Activated CD8-positive, alpha-beta T cell treated with anti-CD3 and anti-CD28 coated beads, Interleukin-2, amount 10 ng/mL, durations not matched to agents 7 days and 5 days (primary cell): ENCODE data around the gene PBOV1. TPM values are rescaled to one million over a fixed set of nuclear protein-coding genes. Genes with fewer than 3 reads are reported as not detected.

Source experiments
- ATAC-seq: fragments of 150-1000 bp; cut with Tn5 transposase; one replicate; pipeline ENCODE4 v1.10.0; 2021; ENCODE audit warnings: moderate library complexity
- CTCF ChIA-PET: fragments of 350-600 bp; sonication (Branson Sonifier 250); formaldehyde crosslinking; loops from one replicate; lab custom pipeline; 2021; ENCODE audit warnings: antibody characterized with exemption; lab: Charles Lee
- POLR2A ChIA-PET: fragments of 350-600 bp; sonication (Branson Sonifier 250); formaldehyde crosslinking; loops from one replicate; lab custom pipeline; 2021; ENCODE audit warnings: antibody characterized with exemption; lab: Charles Lee
- DNase-seq: peaks from one replicate; pipeline ENCODE4 v3.0.0-alpha.2; 2020
- H3K27ac Mint-ChIP-seq: one replicate; pipeline ENCODE4 v1.8.0; 2021; ENCODE audit warnings: mild to moderate bottlenecking, mixed read lengths
- H3K27me3 Mint-ChIP-seq: one replicate; pipeline ENCODE4 v1.8.0; 2021; ENCODE audit warnings: low read depth, mixed read lengths
- H3K36me3 Mint-ChIP-seq: one replicate; pipeline ENCODE4 v1.8.0; 2021; ENCODE audit warnings: low read depth, mixed read lengths
- H3K4me1 Mint-ChIP-seq: one replicate; pipeline ENCODE4 v1.8.0; 2021; ENCODE audit warnings: low read depth, mixed read lengths
- H3K4me3 Mint-ChIP-seq: one replicate; pipeline ENCODE4 v1.8.0; 2021; ENCODE audit warnings: mild to moderate bottlenecking, mixed read lengths
- H3K9me3 Mint-ChIP-seq: one replicate; pipeline ENCODE4 v1.8.0; 2022; ENCODE audit warnings: mixed read lengths; ENCODE audit not compliant: insufficient read depth
- total RNA-seq, 2 experiments: library from RNA; stranded (reverse); gene quantifications; one replicate each; pipeline ENCODE4 v1.2.3, GENCODE V29; 2021

PBOV1 gene
- total RNA-seq, 2 experiments from 2014 or later, result not detected

DNA sequence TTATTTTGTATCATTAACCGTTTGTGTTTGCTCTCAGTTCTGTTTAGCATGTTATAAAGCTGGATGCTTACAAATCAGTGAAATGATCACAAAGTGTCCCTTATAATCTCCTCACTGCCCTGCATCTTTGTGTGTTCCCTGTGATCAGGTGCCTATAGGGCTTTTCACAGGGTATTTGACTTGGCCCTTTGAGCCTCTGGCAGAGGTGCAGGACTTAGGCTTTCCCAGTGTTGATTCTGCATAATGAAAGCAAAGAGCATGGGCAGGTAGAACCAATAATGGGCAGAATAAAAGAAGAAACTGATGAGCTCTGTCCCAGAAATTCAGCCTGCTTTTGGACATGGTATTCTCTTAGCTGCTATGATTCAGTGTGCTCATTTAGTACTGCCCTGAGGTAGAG lies 16.9 kb upstream of the PBOV1 start:
- peaks cover 2% of the 10 kb centered on the region for H3K27me3 Mint-ChIP-seq
- DNase-seq (no peak), ATAC-seq (no peak)
- no peak overlapping the region for H3K4me3 Mint-ChIP-seq
- H3K4me1 Mint-ChIP-seq, result no peaks in the 10 kb centered on the region
- no peak overlapping the region for H3K27ac Mint-ChIP-seq
- no peaks in the 10 kb centered on the region for H3K36me3 Mint-ChIP-seq
- no peaks in the 10 kb centered on the region for H3K9me3 Mint-ChIP-seq
- POLR2A ChIA-PET, result no interaction called here
- CTCF ChIA-PET, result interaction anchor here (1.4 kb wide), 1 partner anchor 52 kb away, joined by 4 read pairs; no protein-coding TSS in a partner anchor

DNA sequence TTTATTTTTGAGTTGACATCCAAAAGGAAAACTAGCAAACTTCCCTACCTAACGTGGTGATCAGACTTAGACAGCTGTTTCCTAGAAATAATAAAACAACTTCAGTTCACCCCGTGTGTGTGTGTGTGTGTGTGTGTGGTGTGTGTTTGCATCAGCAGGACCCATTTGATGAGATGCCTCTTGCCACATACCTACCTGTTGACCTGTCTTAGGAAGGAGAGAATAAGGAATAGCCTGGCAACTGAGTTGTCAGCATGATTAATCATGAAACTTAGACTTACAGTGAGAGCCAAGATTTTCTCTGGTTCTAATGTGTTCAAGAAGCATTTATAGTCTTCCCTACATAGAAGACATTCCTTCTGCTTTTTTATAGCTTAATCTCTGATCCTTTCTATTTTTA lies 16.1 kb upstream of the PBOV1 start:
- Mint-ChIP-seq H3K36me3 (no peaks in the 10 kb centered on the region), H3K27me3 (peaks cover 6% of the 10 kb centered on the region), H3K4me1 (no peaks in the 10 kb centered on the region), H3K9me3 (no peaks in the 10 kb centered on the region), H3K4me3 (no peak overlapping the region), H3K27ac (no peak overlapping the region)
- ATAC-seq, result no peak
- no peak for DNase-seq
- CTCF ChIA-PET, result no interaction called here
- POLR2A ChIA-PET, result no interaction called here

DNA sequence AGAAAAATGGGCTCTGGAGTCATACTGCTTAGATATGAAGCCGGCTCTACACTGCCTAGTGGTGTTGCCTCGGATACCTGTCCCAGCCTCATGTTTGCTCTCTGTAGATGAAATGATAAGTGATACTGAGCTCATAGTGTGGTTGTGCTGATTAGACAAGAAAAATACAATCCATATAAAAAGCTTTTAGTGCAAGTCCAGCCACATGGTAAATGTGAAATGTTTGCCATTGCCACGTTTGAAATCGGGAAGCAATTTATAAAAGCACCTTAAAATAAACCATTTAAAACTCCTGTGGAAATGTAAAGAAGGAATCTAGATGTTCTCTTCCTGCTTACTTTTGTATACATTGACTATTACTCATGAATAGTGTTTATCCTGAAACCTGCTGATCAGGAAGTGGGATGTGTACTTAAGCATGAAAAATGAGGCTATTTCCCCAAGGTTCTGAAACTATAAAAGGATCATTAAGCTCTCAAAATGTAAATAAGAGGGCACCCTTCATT lies 13.1 kb upstream of the PBOV1 start:
- ChIA-PET CTCF (no interaction called here), POLR2A (no interaction called here)
- Mint-ChIP-seq H3K36me3 (no peaks in the 10 kb centered on the region), H3K4me1 (no peaks in the 10 kb centered on the region), H3K4me3 (no peak overlapping the region), H3K9me3 (no peaks in the 10 kb centered on the region), H3K27ac (no peak overlapping the region), H3K27me3 (peaks cover 6% of the 10 kb centered on the region)
- no peak for ATAC-seq
- DNase-seq, result no peak

DNA sequence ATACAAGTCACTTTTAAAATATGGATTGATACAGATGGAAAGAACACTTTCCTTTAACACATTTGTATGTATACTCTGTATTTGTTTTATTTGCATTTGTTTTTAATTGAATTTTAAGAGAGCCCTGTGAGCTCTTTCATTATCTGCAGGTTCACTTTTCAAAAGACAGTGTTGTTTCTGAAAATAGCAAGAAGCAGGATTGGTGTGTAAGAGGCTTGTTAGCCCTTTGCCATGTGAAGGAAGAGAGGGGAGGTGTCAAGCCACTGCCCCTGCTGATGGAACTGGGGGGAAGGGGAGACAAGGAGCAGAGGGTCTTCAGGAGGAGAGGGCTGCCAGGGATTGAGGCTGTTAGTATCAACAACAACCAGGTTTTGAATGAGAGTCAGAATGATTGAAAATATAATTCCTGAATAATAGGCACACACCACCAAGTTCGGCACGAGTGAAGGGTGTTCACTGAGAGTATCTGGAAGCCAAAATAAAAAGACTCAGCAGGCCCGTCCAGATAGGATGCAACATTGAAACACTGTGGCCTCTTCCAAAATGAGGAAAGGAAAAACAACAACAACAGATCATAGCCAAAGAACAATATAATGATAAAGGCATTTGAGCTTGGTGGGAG lies 12.6 kb upstream of the PBOV1 start:
- H3K27ac Mint-ChIP-seq, result no peak overlapping the region
- ChIA-PET POLR2A (no interaction called here), CTCF (no interaction called here)
- no peak overlapping the region for H3K4me3 Mint-ChIP-seq
- peaks cover 6% of the 10 kb centered on the region for H3K27me3 Mint-ChIP-seq
- no peaks in the 10 kb centered on the region for H3K9me3 Mint-ChIP-seq
- H3K4me1 Mint-ChIP-seq, result no peaks in the 10 kb centered on the region
- no peaks in the 10 kb centered on the region for H3K36me3 Mint-ChIP-seq
- no peak for DNase-seq
- no peak for ATAC-seq

DNA sequence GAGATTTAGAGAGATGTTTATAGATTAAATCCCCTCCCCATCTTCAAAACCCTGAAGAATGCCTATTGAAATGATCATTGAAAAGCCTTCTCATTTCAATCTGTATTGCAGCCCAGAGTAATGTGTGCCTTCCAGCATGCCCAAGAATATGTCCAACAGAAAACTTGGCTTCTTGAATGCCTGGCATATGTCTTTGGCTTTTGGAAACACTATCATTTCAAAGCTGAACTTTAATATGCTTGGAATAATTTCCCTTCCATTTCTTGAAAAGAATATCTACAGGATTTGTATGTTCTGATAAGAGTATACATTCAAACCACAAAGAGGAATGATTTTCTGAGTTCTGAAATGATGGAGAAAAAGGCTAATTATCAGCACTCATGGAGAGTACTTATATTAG lies 11.9 kb upstream of the PBOV1 start:
- ChIA-PET POLR2A (no interaction called here), CTCF (no interaction called here)
- ATAC-seq (no peak), DNase-seq (no peak)
- Mint-ChIP-seq H3K9me3 (no peaks in the 10 kb centered on the region), H3K4me3 (no peak overlapping the region), H3K27me3 (peaks cover 6% of the 10 kb centered on the region), H3K36me3 (no peaks in the 10 kb centered on the region), H3K27ac (no peak overlapping the region), H3K4me1 (no peaks in the 10 kb centered on the region)

DNA sequence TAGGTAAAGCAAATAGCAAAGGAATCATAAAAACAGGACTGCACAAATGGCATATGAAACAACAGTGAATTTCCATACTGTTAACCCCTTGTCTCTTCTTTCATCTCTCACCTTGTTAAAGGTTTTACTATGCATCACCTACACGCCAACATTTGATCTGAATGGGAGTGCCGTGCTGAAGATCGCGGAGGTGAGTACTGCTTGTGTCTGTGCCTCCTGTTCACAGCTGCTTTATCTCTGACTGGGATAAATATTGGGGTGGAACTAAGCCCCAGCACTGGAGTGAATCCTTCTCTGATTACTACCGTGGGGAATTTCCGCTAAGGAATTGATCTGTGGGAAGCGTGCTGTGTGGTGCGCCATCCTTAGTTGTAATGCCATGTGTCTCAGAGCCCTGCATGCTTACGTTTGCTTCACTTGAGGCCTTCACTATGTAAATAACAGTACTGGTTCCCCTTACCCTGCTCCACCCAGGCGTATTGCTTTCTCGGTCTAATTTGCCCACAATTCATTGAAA lies 11.4 kb upstream of the PBOV1 start:
- CTCF ChIA-PET, result no interaction called here
- Mint-ChIP-seq H3K4me3 (no peak overlapping the region), H3K27me3 (peaks cover 4% of the 10 kb centered on the region), H3K4me1 (no peaks in the 10 kb centered on the region), H3K27ac (no peak overlapping the region), H3K9me3 (no peaks in the 10 kb centered on the region), H3K36me3 (no peaks in the 10 kb centered on the region)
- ATAC-seq, result no peak
- no peak for DNase-seq
- POLR2A ChIA-PET, result no interaction called here

DNA sequence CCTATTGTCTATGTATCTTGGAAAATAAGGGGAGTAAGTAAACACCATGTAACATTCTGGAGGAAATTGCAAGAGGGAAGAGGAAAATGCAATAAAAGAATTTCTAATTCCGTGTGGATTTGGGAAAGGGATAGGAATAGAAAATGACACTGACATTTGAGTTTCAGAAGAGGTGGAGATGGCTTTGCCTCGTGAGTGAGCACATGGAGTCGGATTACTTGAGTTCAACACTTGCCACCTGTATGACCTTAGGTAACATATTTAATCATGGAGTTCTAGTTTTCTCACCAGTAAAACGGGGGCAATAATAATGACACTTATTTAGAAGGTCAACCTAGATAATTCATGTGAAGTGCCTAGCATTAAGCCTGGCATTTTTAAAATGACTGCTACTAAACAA lies 10.8 kb upstream of the PBOV1 start:
- ChIA-PET CTCF (no interaction called here), POLR2A (no interaction called here)
- Mint-ChIP-seq H3K4me3 (no peak overlapping the region), H3K36me3 (no peaks in the 10 kb centered on the region), H3K27me3 (peaks cover 7% of the 10 kb centered on the region), H3K27ac (no peak overlapping the region), H3K9me3 (no peaks in the 10 kb centered on the region), H3K4me1 (no peaks in the 10 kb centered on the region)
- ATAC-seq (no peak), DNase-seq (no peak)

DNA sequence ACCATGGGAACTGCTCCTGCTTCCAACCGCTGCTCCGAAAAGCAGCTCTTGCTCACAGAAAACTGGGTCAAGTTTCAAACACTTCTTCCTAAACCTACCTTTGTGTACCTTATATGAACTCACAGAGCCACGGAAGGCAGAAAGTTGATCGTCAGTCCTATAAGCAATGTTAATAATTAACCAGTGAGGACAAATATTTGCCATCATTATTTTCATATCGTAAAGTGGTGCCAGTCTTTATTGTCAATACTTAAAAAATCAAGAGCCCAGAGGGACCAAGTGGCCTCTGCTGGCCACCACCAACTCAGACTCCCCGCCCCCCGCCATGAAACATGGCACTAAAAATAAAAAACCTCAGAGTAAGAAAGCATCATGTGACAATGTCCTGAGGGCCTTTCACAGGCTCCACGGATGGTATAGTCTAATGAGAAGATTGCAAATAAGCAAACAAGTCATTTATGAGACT lies 9.1 kb upstream of the PBOV1 start:
- CTCF ChIA-PET, result no interaction called here

DNA sequence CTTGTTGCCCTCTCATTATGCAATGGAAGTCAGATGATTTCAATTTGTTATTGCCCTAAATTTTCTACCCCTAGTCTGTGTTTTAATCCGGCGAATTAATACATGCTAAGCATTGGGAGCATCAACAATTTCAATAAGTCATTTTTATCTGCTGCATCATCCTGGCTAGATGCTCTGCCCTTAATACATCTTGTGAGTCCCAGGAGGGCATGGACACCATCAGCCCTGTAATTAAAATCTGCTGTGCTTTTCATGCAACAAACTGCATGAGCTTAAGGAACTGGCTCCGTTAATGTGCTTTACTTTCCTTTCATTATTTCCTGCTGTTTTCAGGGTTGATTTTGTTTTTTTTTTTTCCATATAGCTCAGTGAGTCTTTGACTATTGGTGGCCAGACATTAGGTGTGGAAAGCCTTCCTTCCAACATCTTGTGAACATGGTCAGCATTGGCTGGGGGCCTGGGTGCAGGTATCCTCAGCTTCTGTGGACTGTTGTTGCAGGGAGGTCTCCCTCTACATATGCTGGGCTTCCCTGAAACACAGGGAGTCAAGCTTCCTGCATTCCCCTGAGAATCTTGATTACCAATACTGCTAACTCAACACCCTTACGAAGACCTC lies 8.5 kb upstream of the PBOV1 start:
- Mint-ChIP-seq H3K4me3 (no peak overlapping the region), H3K36me3 (no peaks in the 10 kb centered on the region), H3K9me3 (no peaks in the 10 kb centered on the region), H3K4me1 (no peaks in the 10 kb centered on the region), H3K27me3 (peaks cover 14% of the 10 kb centered on the region), H3K27ac (no peak overlapping the region)
- ChIA-PET POLR2A (no interaction called here), CTCF (no interaction called here)
- DNase-seq (no peak), ATAC-seq (no peak)

More for the DNA sequence above, 9.1 kb upstream of the PBOV1 start:
- no peaks in the 10 kb centered on the region for H3K9me3 Mint-ChIP-seq
- ATAC-seq (no peak), DNase-seq (no peak)
- no peaks in the 10 kb centered on the region for H3K36me3 Mint-ChIP-seq
- H3K27me3 Mint-ChIP-seq, result peaks cover 11% of the 10 kb centered on the region
- POLR2A ChIA-PET, result no interaction called here
- H3K27ac Mint-ChIP-seq, result no peak overlapping the region
- H3K4me3 Mint-ChIP-seq, result no peak overlapping the region
- H3K4me1 Mint-ChIP-seq, result no peaks in the 10 kb centered on the region

DNA sequence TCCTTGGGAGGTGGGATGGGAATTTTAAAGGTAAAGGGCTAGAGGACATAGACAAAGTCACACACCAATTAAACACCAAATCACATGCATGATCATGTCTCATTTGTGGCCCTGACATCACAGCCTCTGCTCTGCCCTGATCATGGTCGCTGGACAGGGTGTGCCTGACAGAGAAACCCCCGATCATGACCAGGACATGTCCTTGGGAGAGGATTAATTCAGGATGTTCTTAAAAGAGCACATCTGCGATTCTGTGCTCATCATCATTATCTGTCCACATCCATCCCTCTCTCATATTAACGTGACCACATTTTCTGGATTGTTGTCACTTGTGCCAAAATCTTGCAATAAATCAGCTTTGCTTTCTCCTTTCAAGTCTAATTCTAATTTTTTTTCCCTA lies 7.7 kb upstream of the PBOV1 start:
- no peak overlapping the region for H3K27ac Mint-ChIP-seq

DNA sequence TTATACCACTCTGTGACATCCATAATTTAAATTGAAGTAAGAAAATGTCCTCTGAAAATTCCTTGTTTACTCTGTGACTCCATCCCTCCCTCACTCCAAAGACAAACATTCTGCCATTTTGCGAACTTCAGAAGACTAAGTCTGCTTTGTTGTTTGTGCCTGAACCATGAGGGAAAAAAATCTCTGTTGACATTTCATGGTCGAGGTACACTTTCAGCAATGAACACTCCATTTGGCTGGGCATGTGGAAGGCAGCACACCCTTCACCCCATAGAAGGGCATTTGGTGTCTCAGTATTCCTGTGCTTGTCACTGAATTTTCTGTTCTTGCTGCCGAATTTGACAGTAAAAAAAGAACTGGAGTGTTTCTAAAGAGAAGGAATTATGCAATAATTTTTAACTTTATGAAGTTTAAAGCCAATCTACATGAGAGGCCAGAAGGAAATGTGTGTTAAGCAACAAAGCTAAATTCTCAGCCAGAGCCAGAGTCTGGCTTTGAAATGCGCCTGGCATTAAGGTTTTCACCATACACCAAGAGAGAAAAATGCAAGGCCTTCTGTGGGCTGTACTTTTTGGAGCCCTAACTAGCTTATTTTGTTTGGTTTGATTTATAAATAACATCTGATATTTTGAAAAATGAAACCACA lies 4.7 kb upstream of the PBOV1 start:
- no peak for ATAC-seq
- POLR2A ChIA-PET, result no interaction called here
- CTCF ChIA-PET, result interaction anchor here (1.2 kb wide), 1 partner anchor 107 kb away, joined by 3 read pairs; no protein-coding TSS in a partner anchor

More for the DNA sequence above, 7.7 kb upstream of the PBOV1 start:
- Mint-ChIP-seq H3K27me3 (peaks cover 15% of the 10 kb centered on the region), H3K9me3 (no peaks in the 10 kb centered on the region), H3K36me3 (no peaks in the 10 kb centered on the region), H3K4me3 (no peak overlapping the region), H3K4me1 (no peaks in the 10 kb centered on the region)
- ChIA-PET POLR2A (no interaction called here), CTCF (no interaction called here)
- no peak for DNase-seq
- no peak for ATAC-seq

DNA sequence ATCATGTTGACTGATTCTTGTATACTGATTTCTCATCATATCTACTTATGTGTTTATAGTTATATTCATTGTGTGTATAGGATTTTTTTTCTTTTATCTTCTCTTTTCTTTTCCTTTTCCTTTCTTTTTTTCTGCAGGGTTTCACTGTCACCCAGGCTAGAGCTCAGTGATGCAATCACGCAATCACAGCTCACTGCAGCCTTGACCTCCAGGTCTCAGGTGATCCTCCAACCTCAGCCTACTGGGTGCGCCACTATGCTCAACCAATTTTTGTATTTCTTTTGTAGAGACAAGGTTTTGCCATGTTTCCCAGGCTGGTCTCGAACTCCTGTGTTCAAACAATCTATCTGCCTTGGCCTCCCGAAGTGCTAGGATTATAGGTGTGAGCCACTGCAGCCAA lies 1.6 kb upstream of the PBOV1 start:
- no peak overlapping the region for H3K4me3 Mint-ChIP-seq
- ChIA-PET POLR2A (no interaction called here), CTCF (no interaction called here)
- H3K9me3 Mint-ChIP-seq, result no peaks in the 10 kb centered on the region
- no peaks in the 10 kb centered on the region for H3K36me3 Mint-ChIP-seq
- no peak overlapping the region for H3K27ac Mint-ChIP-seq
- no peak for DNase-seq
- peaks cover 36% of the 10 kb centered on the region for H3K27me3 Mint-ChIP-seq
- ATAC-seq, result no peak
- no peaks in the 10 kb centered on the region for H3K4me1 Mint-ChIP-seq

More for the DNA sequence above, 4.7 kb upstream of the PBOV1 start:
- no peaks in the 10 kb centered on the region for H3K9me3 Mint-ChIP-seq
- H3K27ac Mint-ChIP-seq, result no peak overlapping the region
- peaks cover 25% of the 10 kb centered on the region for H3K27me3 Mint-ChIP-seq
- no peaks in the 10 kb centered on the region for H3K4me1 Mint-ChIP-seq
- no peak overlapping the region for H3K4me3 Mint-ChIP-seq
- DNase-seq, result no peak
- no peaks in the 10 kb centered on the region for H3K36me3 Mint-ChIP-seq
